LNCAP (cell line): ENCODE data around the gene CA10.

ENCODE experiments used
- TF ChIP-seq, protein P1 (sequence below): fragments of 450-650 bp; IDR thresholded peaks from 2 replicates; pipeline ENCODE4 v1.5.1; 2017; ENCODE audit warnings: mild to moderate bottlenecking

The CA10 gene

DNA sequence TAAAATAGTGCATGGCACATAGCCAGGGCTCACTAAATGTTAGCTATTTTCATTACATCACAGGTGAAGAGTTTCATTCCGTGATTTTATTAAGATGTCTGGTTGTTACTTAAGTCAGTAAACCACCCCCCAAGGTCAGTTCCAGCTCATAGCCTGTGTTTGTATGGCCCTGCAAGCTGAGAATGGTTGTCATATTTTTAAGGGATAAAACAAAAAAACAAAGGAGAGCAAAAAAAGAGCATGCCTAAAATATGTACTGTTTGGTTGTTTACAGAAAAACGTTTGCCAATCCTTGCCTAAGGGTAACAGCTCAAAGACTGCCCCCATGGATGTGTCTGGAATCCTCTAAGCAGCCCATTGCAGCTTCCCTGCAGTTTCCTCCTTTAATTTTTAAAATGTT, 329.6 kb downstream of the CA10 start:
- TF ChIP-seq, protein P1, sequence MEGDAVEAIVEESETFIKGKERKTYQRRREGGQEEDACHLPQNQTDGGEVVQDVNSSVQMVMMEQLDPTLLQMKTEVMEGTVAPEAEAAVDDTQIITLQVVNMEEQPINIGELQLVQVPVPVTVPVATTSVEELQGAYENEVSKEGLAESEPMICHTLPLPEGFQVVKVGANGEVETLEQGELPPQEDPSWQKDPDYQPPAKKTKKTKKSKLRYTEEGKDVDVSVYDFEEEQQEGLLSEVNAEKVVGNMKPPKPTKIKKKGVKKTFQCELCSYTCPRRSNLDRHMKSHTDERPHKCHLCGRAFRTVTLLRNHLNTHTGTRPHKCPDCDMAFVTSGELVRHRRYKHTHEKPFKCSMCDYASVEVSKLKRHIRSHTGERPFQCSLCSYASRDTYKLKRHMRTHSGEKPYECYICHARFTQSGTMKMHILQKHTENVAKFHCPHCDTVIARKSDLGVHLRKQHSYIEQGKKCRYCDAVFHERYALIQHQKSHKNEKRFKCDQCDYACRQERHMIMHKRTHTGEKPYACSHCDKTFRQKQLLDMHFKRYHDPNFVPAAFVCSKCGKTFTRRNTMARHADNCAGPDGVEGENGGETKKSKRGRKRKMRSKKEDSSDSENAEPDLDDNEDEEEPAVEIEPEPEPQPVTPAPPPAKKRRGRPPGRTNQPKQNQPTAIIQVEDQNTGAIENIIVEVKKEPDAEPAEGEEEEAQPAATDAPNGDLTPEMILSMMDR: no peak

DNA sequence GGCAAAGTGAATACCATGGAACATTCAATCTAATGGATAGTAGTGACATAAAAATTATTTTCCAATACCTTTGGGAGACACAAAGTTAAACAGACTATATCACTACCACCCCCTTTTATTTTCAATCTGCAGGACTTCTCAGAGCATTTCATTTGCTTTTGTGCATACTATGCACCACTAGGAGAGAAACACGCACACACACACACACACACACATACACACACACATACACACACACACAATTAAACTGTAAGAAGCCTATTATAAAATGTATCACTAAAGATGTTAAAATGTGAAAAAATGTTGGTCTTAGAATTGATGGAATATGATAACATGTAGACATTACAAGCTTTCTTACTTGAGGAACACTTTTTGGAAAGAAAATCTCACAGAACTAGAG, 331.4 kb downstream of the CA10 start:
- TF ChIP-seq, protein P1: no peak

DNA sequence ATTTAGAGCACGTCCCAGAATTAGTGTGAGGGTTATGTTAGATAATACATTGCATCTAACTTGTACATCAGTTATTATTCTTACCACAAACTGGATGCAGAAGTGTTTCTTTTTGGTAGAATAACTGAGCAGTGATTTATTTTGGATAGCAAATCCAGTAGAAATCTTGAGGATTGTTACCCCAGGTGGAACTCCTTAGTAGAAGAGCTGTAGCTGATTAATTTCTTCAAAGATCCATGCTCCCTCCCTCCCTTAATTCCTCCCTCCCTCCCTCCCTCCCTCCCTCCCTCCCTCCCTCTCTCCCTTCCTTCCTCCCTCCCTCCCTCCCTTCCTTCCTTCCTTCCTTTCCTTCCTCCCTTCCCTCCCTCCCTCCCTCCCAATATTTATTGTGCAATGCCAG, 337.7 kb downstream of the CA10 start:
- TF ChIP-seq, protein P1: no peak

DNA sequence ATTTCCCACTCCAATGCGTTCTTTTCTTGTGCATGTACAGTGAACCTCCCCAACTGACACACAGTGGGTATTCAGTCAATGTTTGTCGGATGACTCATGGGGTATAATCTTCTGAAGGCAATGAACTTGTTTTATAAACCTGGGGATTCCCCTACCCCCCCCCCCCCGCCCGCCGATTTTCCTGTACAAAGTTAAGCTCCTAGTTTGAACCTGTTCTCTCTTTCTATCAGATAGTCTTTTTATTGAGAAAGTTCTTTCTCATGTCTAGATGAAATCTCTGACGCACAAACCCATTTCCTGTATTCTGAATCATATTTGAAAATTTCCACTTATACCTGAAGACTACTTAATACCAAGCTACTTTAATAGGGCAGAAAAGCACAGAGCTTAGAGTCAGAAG, 338.3 kb downstream of the CA10 start:
- TF ChIP-seq, protein P1: no peak

DNA sequence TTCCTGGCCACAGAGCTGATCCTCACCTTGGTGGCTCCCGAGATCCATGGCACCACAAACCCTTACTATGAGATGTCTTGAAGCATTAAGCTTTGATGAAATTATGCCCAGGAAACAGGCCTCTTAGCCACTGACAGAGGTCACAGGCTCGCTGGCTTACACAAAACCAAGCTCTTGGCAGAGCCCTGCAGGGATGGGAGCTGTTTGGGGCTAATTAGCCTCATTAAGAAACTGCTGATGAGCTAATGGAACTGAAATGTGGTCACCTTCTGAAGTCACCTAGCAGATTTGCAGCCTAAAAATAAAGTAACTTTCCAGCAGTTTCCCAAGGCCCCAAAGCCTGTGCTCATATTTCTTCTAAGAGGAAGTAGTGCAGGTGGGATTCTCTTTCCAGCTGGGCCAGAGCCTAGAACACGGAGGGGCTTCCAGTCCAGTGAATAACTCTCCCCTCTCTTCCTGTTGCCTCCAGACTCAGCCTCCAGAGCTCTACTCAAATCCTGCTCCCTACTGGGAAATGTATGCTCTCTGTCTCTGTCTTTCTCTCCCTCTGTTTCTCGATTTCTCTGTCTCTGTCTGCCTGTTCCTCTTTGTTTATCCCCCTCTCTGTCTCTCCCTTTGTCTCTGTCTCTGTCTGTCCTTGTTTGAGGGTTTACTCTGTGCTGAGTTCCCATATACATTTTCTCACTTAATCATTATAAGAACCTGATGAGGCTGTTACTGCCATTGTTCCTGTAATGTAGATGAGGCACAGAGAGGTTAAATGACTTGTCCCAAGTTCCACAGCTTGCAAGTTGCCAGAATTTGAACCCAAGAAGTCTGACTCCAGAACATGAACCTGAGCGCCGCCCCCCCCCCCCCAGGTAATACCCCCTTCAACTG, 338.9 kb downstream of the CA10 start:
- TF ChIP-seq, protein P1: no peak

DNA sequence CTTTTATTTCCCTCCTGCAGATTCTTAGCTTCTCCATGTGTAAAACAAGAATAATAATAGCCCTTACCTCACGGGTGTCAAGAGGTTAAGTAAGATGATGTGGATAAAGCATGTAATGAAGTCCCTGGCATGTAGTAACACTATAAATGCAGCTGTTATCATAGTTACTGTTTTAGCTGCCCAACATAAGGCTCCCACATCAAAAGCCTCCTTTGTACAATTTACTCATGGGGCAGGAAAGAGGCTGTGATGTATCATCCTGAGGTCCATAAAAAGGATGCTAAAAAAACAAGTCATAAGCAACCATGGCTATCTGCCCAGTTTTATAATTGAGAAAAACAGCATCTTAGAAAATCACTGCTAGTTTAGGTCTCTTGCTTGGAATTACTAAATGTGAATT, 339.7 kb downstream of the CA10 start:
- TF ChIP-seq, protein P1: no peak

DNA sequence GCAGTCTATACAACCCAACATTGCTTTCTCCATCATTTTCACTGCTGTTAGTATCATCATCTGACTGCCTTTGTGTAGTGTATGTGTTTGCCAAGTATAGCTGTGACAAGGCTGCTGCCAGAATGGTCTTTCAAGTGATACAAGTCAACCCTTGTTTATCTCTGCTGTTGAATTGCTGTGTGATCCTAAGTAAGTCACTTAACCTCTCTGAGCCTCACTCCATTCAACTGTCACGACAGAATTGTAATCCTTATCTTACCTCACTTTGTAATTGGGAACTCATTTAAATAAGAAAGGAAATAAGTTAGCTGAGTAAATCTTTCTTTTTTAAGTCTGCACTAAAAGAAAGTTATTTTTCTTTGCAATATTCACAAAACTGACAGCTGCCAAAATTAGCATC, 340.6 kb downstream of the CA10 start:
- TF ChIP-seq, protein P1: no peak
